Neuronal stem cell (in vitro differentiated cells): ENCODE measurements around the gene FOXP1.

Experiments
- DNase-seq: peaks from one replicate; pipeline ENCODE4 v3.0.0-alpha.2; 2013; ENCODE audit warnings: low spot score
- H2AFZ ChIP-seq: one replicate; pipeline ENCODE4 v1.6.1; 2013; ENCODE audit warnings: mild to moderate bottlenecking, low read length, inconsistent platforms
- H2AK5ac ChIP-seq: 2 replicates; pipeline ENCODE4 v1.6.1; 2013; ENCODE audit warnings: low read depth, mild to moderate bottlenecking, inconsistent platforms, low read length, moderate library complexity, mixed read lengths
- H2BK120ac ChIP-seq: 2 replicates; pipeline ENCODE4 v1.6.1; 2013; ENCODE audit warnings: low read depth, mild to moderate bottlenecking, inconsistent platforms, low read length, moderate library complexity, mixed read lengths
- H2BK12ac ChIP-seq: one replicate; pipeline ENCODE4 v1.6.1; 2013; ENCODE audit warnings: low read length, inconsistent platforms
- H2BK15ac ChIP-seq: 2 replicates; pipeline ENCODE4 v1.6.1; 2013; ENCODE audit warnings: mild to moderate bottlenecking, low read length, inconsistent platforms, mixed read lengths
- H2BK5ac ChIP-seq: one replicate; pipeline ENCODE4 v1.6.1; 2013; ENCODE audit warnings: inconsistent platforms, mild to moderate bottlenecking, low read length, moderate library complexity
- H3K14ac ChIP-seq: one replicate; pipeline ENCODE4 v1.6.1; 2013; ENCODE audit warnings: low read length, inconsistent platforms
- H3K18ac ChIP-seq: 2 replicates; pipeline ENCODE4 v1.6.1; 2013; ENCODE audit warnings: low read length, inconsistent platforms
- H3K23ac ChIP-seq: 2 replicates; pipeline ENCODE4 v1.6.1; 2013; ENCODE audit warnings: low read depth, mild to moderate bottlenecking, mixed read lengths, low read length, inconsistent platforms; ENCODE audit not compliant: poor library complexity
- H3K27ac ChIP-seq: replicated peaks from 3 replicates; pipeline ENCODE4 v1.5.1; 2013; ENCODE audit warnings: low read length, inconsistent platforms
- H3K27me3 ChIP-seq, 3 experiments: 2 replicates each; pipeline ENCODE4 v1.6.1; 2013; ENCODE audit warnings: low read length in 3 of 3, mild to moderate bottlenecking in 2 of 3, inconsistent platforms in 1 of 3, low read depth in 1 of 3, mixed read lengths in 1 of 3, moderate library complexity in 1 of 3; ENCODE audit not compliant: control insufficient read depth in 3 of 3, insufficient read depth in 3 of 3
- H3K36me3 ChIP-seq, 2 donors: replicated peaks in 1 of 2; 2 replicates each; pipeline ENCODE4 v1.6.1; 2013; ENCODE audit warnings: low read length in 2 of 2; ENCODE audit not compliant: control insufficient read depth in 2 of 2, insufficient read depth in 2 of 2
- H3K4ac ChIP-seq: 2 replicates; pipeline ENCODE4 v1.6.1; 2013; ENCODE audit warnings: inconsistent platforms, mild to moderate bottlenecking, low read length, moderate library complexity
- H3K4me1 ChIP-seq, 2 donors: 1 replicate in 1 of 2; 2 replicates in 1 of 2; pipeline ENCODE4 v1.6.1; 2013; ENCODE audit warnings: low read length in 2 of 2, low read depth in 1 of 2; ENCODE audit not compliant: control insufficient read depth in 2 of 2, insufficient read depth in 1 of 2
- H3K4me2 ChIP-seq: one replicate; pipeline ENCODE4 v1.6.1; 2013; ENCODE audit warnings: mild to moderate bottlenecking, low read length, inconsistent platforms; ENCODE audit not compliant: insufficient read depth, poor library complexity, severe bottlenecking
- H3K4me3 ChIP-seq, 2 donors: 2 replicates each; pipeline ENCODE4 v1.5.1; 2013; ENCODE audit warnings: low read length in 2 of 2, mild to moderate bottlenecking in 2 of 2, inconsistent platforms in 1 of 2, moderate library complexity in 1 of 2
- H3K79me1 ChIP-seq: one replicate; pipeline ENCODE4 v1.6.1; 2013; ENCODE audit warnings: low read depth, mild to moderate bottlenecking, inconsistent platforms, low read length, moderate library complexity
- H3K9ac ChIP-seq: one replicate; pipeline ENCODE4 v1.6.1; 2013; ENCODE audit warnings: mild to moderate bottlenecking, low read depth, low read length, inconsistent platforms; ENCODE audit not compliant: poor library complexity
- H3K9me3 ChIP-seq, 2 donors: replicated peaks in 1 of 2; 2 replicates each; pipeline versions ENCODE3 to v1.6.1; 2013; ENCODE audit warnings: low read length in 2 of 2, mild to moderate bottlenecking in 2 of 2, inconsistent platforms in 1 of 2, low read depth in 1 of 2, mixed read lengths in 1 of 2, moderate library complexity in 1 of 2; ENCODE audit not compliant: control insufficient read depth in 2 of 2, insufficient read depth in 1 of 2
- H4K8ac ChIP-seq: one replicate; pipeline ENCODE4 v1.6.1; 2013; ENCODE audit warnings: low read depth, mild to moderate bottlenecking, inconsistent platforms, low read length, moderate library complexity
- H4K91ac ChIP-seq: one replicate; pipeline ENCODE4 v1.6.1; 2013; ENCODE audit warnings: low read length, low read depth, mild to moderate bottlenecking, inconsistent platforms; ENCODE audit not compliant: poor library complexity
- WGBS, 2 donors: extraction: QIAGEN DNeasy Blood & Tissue Kit; methylation state at CpG; one replicate each; pipeline ENCODE4 v1.1.7; 2013; ENCODE audit warnings: missing lambda C conversion rate in 2 of 2, mixed read lengths in 1 of 2; ENCODE audit not compliant: insufficient read length in 2 of 2, insufficient replicate concordance in 1 of 2; ENCODE audit errors: extremely low coverage in 2 of 2; 5-methylcytosine and 5-hydroxymethylcytosine counted together

The FOXP1 gene

GRCh38 chr3:71486831-71487230 is 96.7 kb downstream of the FOXP1 start:
- Histone ChIP-seq H2AK5ac (no peak overlapping the region), H2BK120ac (no peak overlapping the region), H3K23ac (no peak overlapping the region), H3K9ac (no peak overlapping the region), H2BK15ac (no peak overlapping the region), H3K4ac (no peak overlapping the region), H3K14ac (no peak overlapping the region), H3K4me3 (no peak overlapping the region), H3K79me1 (peaks cover 2% of the 10 kb centered on the region), H3K27me3 (no peaks in the 10 kb centered on the region), H3K4me2 (no peak overlapping the region), H2BK5ac (no peak overlapping the region), H3K9me3 (peaks cover 5 to 13% of the 10 kb centered on the region in 2 donors), H2AFZ (no peak overlapping the region), H3K4me1 (no peaks in the 10 kb centered on the region), H3K36me3 (peaks cover 0 to 4% of the 10 kb centered on the region in 2 donors), H3K18ac (no peak overlapping the region), H2BK12ac (no peak overlapping the region), H3K27ac (no peak overlapping the region), H4K91ac (no peak overlapping the region), H4K8ac (no peak overlapping the region)
- no CpG with 5 or more reads among the region's 6 CpGs for WGBS, 2 donors
- DNase-seq = no peak

GRCh38 chr3:71485896-71486295 is 97.6 kb downstream of the FOXP1 start:
- Histone ChIP-seq H3K79me1 (no peaks in the 10 kb centered on the region), H3K9me3 (peaks cover 0 to 4% of the 10 kb centered on the region in 2 donors), H3K4me1 (no peaks in the 10 kb centered on the region), H3K4me3 (no peak overlapping the region), H3K4me2 (no peak overlapping the region), H3K18ac (no peak overlapping the region), H2BK120ac (no peak overlapping the region), H2AK5ac (no peak overlapping the region), H3K9ac (no peak overlapping the region), H3K23ac (no peak overlapping the region), H2BK5ac (no peak overlapping the region), H2AFZ (no peak overlapping the region), H4K8ac (no peak overlapping the region), H3K36me3 (no peaks in the 10 kb centered on the region), H2BK15ac (no peak overlapping the region), H3K27ac (no peak overlapping the region), H3K27me3 (no peaks in the 10 kb centered on the region), H2BK12ac (no peak overlapping the region), H3K4ac (no peak overlapping the region), H4K91ac (no peak overlapping the region), H3K14ac (no peak overlapping the region)
- no peak for DNase-seq
- no CpG with 5 or more reads among the region's 1 CpG for WGBS, 2 donors

DNA sequence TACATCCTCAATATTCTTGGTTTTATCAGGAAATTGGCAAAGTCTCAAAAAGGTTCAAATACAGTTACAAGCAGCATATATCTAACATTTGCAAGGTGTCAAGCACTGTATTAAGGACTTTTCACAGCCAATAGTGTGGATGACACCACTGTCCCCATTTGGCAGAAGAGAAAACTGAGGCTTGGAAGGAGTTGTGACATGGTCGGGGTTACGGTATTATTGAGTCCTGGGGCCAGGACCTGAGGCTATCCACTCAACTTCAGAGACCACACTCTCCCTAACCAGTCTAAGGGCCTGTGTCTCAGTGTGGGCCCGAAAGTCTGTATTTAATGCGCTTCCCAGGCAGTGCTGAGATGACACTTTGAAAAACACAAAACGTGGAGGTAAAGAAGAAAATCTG is 99.1 kb downstream of the FOXP1 start:
- no peak overlapping the region for H3K9ac ChIP-seq
- no peak overlapping the region for H2AK5ac ChIP-seq
- H3K9me3 ChIP-seq = no peaks in the 10 kb centered on the region
- no peaks in the 10 kb centered on the region for H3K79me1 ChIP-seq
- no peak overlapping the region for H3K18ac ChIP-seq
- no peaks in the 10 kb centered on the region for H3K36me3 ChIP-seq
- WGBS, 2 donors = no CpG with 5 or more reads among the region's 5 CpGs
- H4K8ac ChIP-seq = no peak overlapping the region
- no peak overlapping the region for H2BK120ac ChIP-seq
- no peak overlapping the region for H2BK5ac ChIP-seq
- H3K4me3 ChIP-seq = peak overlapping the region in 1 of 2 donors; percentile 5
- no peak overlapping the region for H3K14ac ChIP-seq
- H3K4me2 ChIP-seq = no peak overlapping the region
- H3K23ac ChIP-seq = no peak overlapping the region
- no peak overlapping the region for H3K4ac ChIP-seq
- no peak for DNase-seq
- no peaks in the 10 kb centered on the region for H3K27me3 ChIP-seq
- H3K27ac ChIP-seq = no peak overlapping the region
- H2BK15ac ChIP-seq = no peak overlapping the region
- H2AFZ ChIP-seq = no peak overlapping the region
- H2BK12ac ChIP-seq = no peak overlapping the region
- H3K4me1 ChIP-seq = no peaks in the 10 kb centered on the region
- H4K91ac ChIP-seq = no peak overlapping the region

DNA sequence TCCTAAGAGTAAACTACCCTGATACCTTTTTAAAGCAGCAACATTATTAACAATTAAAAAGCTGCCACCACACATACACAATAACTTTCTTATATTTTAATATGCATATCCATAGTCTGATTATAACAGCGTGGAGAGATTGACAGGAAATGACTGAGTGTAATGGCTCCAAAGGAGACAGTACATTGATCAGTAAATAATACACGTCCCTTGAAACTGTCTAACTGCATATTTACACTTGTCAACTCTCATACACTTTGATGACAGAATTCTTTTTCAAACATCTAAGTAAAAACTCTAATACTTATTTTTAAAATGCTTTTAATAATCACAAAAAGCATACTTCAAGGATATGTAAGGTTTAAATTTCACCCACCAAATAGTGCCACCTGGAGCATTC is 99.5 kb downstream of the FOXP1 start:
- no peak overlapping the region for H3K14ac ChIP-seq
- no peak overlapping the region for H2AK5ac ChIP-seq
- H3K36me3 ChIP-seq = no peaks in the 10 kb centered on the region
- WGBS, 2 donors = no CpG with 5 or more reads among the region's 2 CpGs
- no peak overlapping the region for H3K27ac ChIP-seq
- no peak overlapping the region for H2AFZ ChIP-seq
- H2BK120ac ChIP-seq = no peak overlapping the region
- no peak overlapping the region for H4K91ac ChIP-seq
- no peaks in the 10 kb centered on the region for H3K9me3 ChIP-seq
- H3K4me1 ChIP-seq = no peaks in the 10 kb centered on the region
- no peak for DNase-seq
- H3K18ac ChIP-seq = no peak overlapping the region
- H3K4me3 ChIP-seq = no peak overlapping the region
- H3K4me2 ChIP-seq = no peak overlapping the region
- H2BK12ac ChIP-seq = no peak overlapping the region
- H3K23ac ChIP-seq = no peak overlapping the region
- H2BK5ac ChIP-seq = no peak overlapping the region
- no peak overlapping the region for H2BK15ac ChIP-seq
- H4K8ac ChIP-seq = no peak overlapping the region
- no peaks in the 10 kb centered on the region for H3K27me3 ChIP-seq
- H3K4ac ChIP-seq = no peak overlapping the region
- H3K9ac ChIP-seq = no peak overlapping the region
- no peaks in the 10 kb centered on the region for H3K79me1 ChIP-seq
